GM12878 (cell line): ENCODE measurements around the gene CEP89. TPM values are rescaled to one million over a fixed set of nuclear protein-coding genes. Genes with fewer than 3 reads are reported as not detected.

ENCODE experiments used
- ATAC-seq: fragments of 200-7000 bp; cut with Tn5 transposase; 3 replicates; pipeline ENCODE4 v1.9.1; 2020; ENCODE audit warnings: mild to moderate bottlenecking, moderate library complexity
- BruUV-seq: library from RNA; stranded (reverse); fragments of 400-500 nt; replicated peaks from 2 replicates; lab custom pipeline; 2021; lab: Mats Ljungman, UMichigan
- CTCF ChIA-PET: fragments of 300-600 bp; sonication (Branson Sonifier 250); formaldehyde crosslinking; extraction: SDS; loops from one replicate; lab custom pipeline; 2021; ENCODE audit warnings: inconsistent platforms; lab: Yijun Ruan, JAX
- POLR2A ChIA-PET: fragments of 350-600 bp; formaldehyde crosslinking; extraction: SDS; loops from one replicate; lab custom pipeline; 2021; ENCODE audit warnings: inconsistent platforms; lab: Charles Lee
- RAD21 ChIA-PET: fragments of 300-600 bp; sonication (Branson Sonifier 250); formaldehyde crosslinking; loops from one replicate; lab custom pipeline; 2023; ENCODE audit warnings: antibody characterized with exemption; ENCODE audit not compliant: unreplicated experiment; lab: Charles Lee
- SMC1A ChIA-PET: fragments of 300-600 bp; sonication (Branson Sonifier 250); formaldehyde crosslinking; loops from one replicate; lab custom pipeline; 2023; ENCODE audit not compliant: unreplicated experiment, uncharacterized antibody; lab: Charles Lee
- DNase-seq: peaks from one replicate; pipeline ENCODE4 v3.0.0-alpha.2; 2011; ENCODE audit warnings: low read depth, low spot score
- FAIRE-seq: peaks from 3 replicates; lab custom pipeline; 2011; peaks lifted over from hg19 to GRCh38; lab: Jason Lieb, UNC
- H2AFZ ChIP-seq: 2 replicates; pipeline ENCODE4 v1.6.0; 2011; ENCODE audit warnings: low read depth, low read length, control low read depth; ENCODE audit not compliant: control insufficient read depth
- H3K27ac ChIP-seq: 2 replicates; pipeline ENCODE4 v1.5.1; 2011; ENCODE audit warnings: control low read depth; ENCODE audit not compliant: control insufficient read depth, insufficient read depth
- H3K27me3 ChIP-seq, 2 experiments: replicated peaks in 1 of 2; 2 replicates each; pipeline versions ENCODE4 v1.6.0 to v1.6.1; 2011; ENCODE audit warnings: low read length in 1 of 2; ENCODE audit not compliant: control insufficient read depth in 2 of 2, insufficient read depth in 2 of 2
- H3K36me3 ChIP-seq, 2 experiments: 2 replicates each; pipeline ENCODE4 v1.5.1; 2011; ENCODE audit warnings: low read length in 1 of 2; ENCODE audit not compliant: control insufficient read depth in 2 of 2, insufficient read depth in 2 of 2
- H3K4me1 ChIP-seq: 2 replicates; pipeline ENCODE4 v1.6.1; 2011; ENCODE audit warnings: mild to moderate bottlenecking, low read length, moderate library complexity, mixed read lengths; ENCODE audit not compliant: control insufficient read depth, insufficient read depth
- H3K4me2 ChIP-seq: 2 replicates; pipeline ENCODE4 v1.6.0; 2011; ENCODE audit warnings: control low read depth; ENCODE audit not compliant: control insufficient read depth, insufficient read depth
- H3K4me3 ChIP-seq: fragments of 200-600 bp; sonication (generic); 2 replicates; pipeline ENCODE4 v1.5.1; 2016
- H3K79me2 ChIP-seq: 2 replicates; pipeline ENCODE4 v1.6.0; 2011; ENCODE audit warnings: low read length; ENCODE audit not compliant: control insufficient read depth, insufficient read depth
- H3K9ac ChIP-seq: 2 replicates; pipeline ENCODE4 v1.8.0; 2011; ENCODE audit warnings: low read length, control low read depth, mixed read lengths; ENCODE audit not compliant: control insufficient read depth, insufficient read depth
- H3K9me3 ChIP-seq: replicated peaks from 3 replicates; pipeline ENCODE4 v1.5.1; 2011; ENCODE audit warnings: mild to moderate bottlenecking, low read length; ENCODE audit not compliant: control insufficient read depth, insufficient read depth
- H4K20me1 ChIP-seq: 2 replicates; pipeline ENCODE4 v1.6.0; 2011; ENCODE audit not compliant: control insufficient read depth, insufficient read depth
- FOS ChIP-seq: IDR thresholded peaks from 3 replicates; pipeline ENCODE4 v1.6.1; 2011; ENCODE audit warnings: borderline replicate concordance; ENCODE audit not compliant: insufficient read length; ENCODE audit errors: extremely low read depth
- MYB ChIP-seq: fragments of 150-350 bp; IDR thresholded peaks from 2 replicates; pipeline ENCODE4 v1.6.1; 2014; ENCODE audit warnings: mild to moderate bottlenecking, low read depth, low read length, borderline replicate concordance
- PAX8 ChIP-seq: fragments of 450-650 bp; IDR thresholded peaks from 2 replicates; pipeline ENCODE4 v1.6.1; 2017; ENCODE audit warnings: mild to moderate bottlenecking, moderate library complexity
- POLR2A ChIP-seq: IDR thresholded peaks from 2 replicates; pipeline ENCODE4 v1.6.1; 2011; ENCODE audit warnings: low read depth, mild to moderate bottlenecking, low read length
- RAD21 ChIP-seq: IDR thresholded peaks from 2 replicates; pipeline ENCODE4 v1.6.1; 2011; ENCODE audit warnings: mild to moderate bottlenecking, low read depth, low read length, moderate library complexity; ENCODE audit not compliant: insufficient read depth
- SIX5 ChIP-seq: IDR thresholded peaks from 2 replicates; pipeline ENCODE4 v1.6.1; 2011; ENCODE audit warnings: mild to moderate bottlenecking, low read depth, low read length, moderate library complexity; ENCODE audit not compliant: severe bottlenecking
- SMAD1 ChIP-seq: fragments of 450-650 bp; IDR thresholded peaks from 2 replicates; pipeline ENCODE4 v1.6.1; 2018; ENCODE audit warnings: mild to moderate bottlenecking, low read depth; ENCODE audit not compliant: partially characterized antibody
- SUZ12 ChIP-seq: fragments of 200-600 bp; sonication (generic); IDR thresholded peaks from one replicate; pipeline ENCODE4 v1.6.1; 2018; ENCODE audit warnings: antibody characterized with exemption, mild to moderate bottlenecking; ENCODE audit not compliant: unreplicated experiment
- TBL1XR1 ChIP-seq: IDR thresholded peaks from 2 replicates; pipeline ENCODE4 v1.6.1; 2012; ENCODE audit warnings: low read depth, low read length, improper control_type of control experiment
- WGBS: methylation state at CpG from one replicate; pipeline ENCODE4 v1.1.6; 2016; ENCODE audit warnings: low lambda C conversion rate; ENCODE audit not compliant: insufficient replicate concordance, insufficient coverage; ENCODE audit errors: missing lambda C conversion rate; 5-methylcytosine and 5-hydroxymethylcytosine counted together
- in situ Hi-C: fragments of 300-500 bp; cut with MboI; formaldehyde crosslinking; loops from 9 replicates; pipeline ENCODE4 v1.14.3; 2018; ENCODE audit warnings: mixed read lengths
- intact Hi-C: fragments of 100-400 bp; cut with micrococcal nuclease; formaldehyde crosslinking; loops from one replicate; pipeline ENCODE4 v1.14.2; 2022; ENCODE audit not compliant: unreplicated experiment
- polyA plus RNA-seq, 11 experiments: library from polyadenylated mRNA; depleted of rRNA in 4 of 11; unstranded in 6 of 11; stranded (reverse) in 5 of 11; fragments of >200 nt; fragmentation: Nextera tagmentation in 4 of 11; fragmentation: Illumina TruSeq in 1 of 11; extraction: Ambion mirVana in 4 of 11; extraction: Trizol in 1 of 11; gene quantifications; 1 replicate in 1 of 11; 2 replicates in 10 of 11; pipeline versions ENCODE4 v1.2.1 to v1.2.3, GENCODE V29; 2011 to 2016; ENCODE audit warnings: inconsistent platforms in 2 of 11, missing spikeins in 2 of 11, low read depth in 1 of 11
- total RNA-seq, 4 experiments: library from RNA; depleted of rRNA in 3 of 4; stranded (reverse); fragments of >200 nt in 3 of 4; fragmentation: Illumina TruSeq in 1 of 4; extraction: Trizol in 1 of 4; gene quantifications; 2 replicates each; pipeline versions ENCODE4 v1.2.1 to v1.2.3, GENCODE V29; 2013 to 2021
- TF ChIP-seq, protein P1 (sequence below): fragments of 450-650 bp; IDR thresholded peaks from 2 replicates; pipeline ENCODE4 v1.6.1; 2017; ENCODE audit warnings: mild to moderate bottlenecking, moderate library complexity
- TF ChIP-seq, protein P2 (sequence below): fragments of 450-650 bp; IDR thresholded peaks from 2 replicates; pipeline ENCODE4 v1.6.1; 2017; ENCODE audit warnings: mild to moderate bottlenecking
- TF ChIP-seq, protein P3 (sequence below): IDR thresholded peaks from 2 replicates; pipeline ENCODE4 v1.6.1; 2011; ENCODE audit warnings: low read depth, low read length, improper control_type of control experiment, borderline replicate concordance
- TF ChIP-seq, protein P4 (sequence below): IDR thresholded peaks from 2 replicates; pipeline ENCODE4 v1.6.1; 2012; ENCODE audit warnings: improper control_type of control experiment, low read depth, low read length; ENCODE audit not compliant: insufficient replicate concordance

CEP89 gene
- total and polyA plus RNA-seq, 10 of the 15 experiments (the other 5 are each of a cell fraction or from before 2014, with no cell fraction given) = 6.0 to 19.3 (median 10.2) TPM

DNA sequence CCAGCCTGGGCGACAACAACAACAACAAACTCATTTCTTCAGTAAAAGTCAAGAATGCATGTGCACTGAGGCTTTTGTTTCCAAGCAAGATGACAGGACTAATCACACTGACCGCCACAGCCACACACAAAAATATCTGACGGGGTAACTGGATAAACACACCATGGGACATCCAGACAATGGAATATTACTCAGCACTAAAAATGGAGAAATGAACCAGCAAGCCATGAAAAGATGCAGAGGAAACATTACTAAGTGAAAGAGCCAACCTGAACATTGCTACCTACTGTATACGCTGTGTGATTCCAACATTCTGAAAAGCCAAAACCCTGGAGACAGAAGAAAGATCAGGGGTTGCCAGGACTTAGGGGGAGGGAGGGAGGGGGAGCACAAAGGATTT is 37.0 kb upstream of the CEP89 start:
- H3K4me3 ChIP-seq = no peak overlapping the region
- CTCF ChIA-PET = no interaction called here
- ATAC-seq (no peak), DNase-seq (no peak), FAIRE-seq (no peak)
- SMC1A ChIA-PET = no interaction called here
- H3K36me3 ChIP-seq = no peaks in the 10 kb centered on the region
- RAD21 ChIA-PET = no interaction called here
- no peak overlapping the region for H3K27ac ChIP-seq
- no peaks in the 10 kb centered on the region for H3K4me1 ChIP-seq
- H3K79me2 ChIP-seq = no peaks in the 10 kb centered on the region
- H2AFZ ChIP-seq = no peak overlapping the region
- POLR2A ChIA-PET = no interaction called here
- intact Hi-C loops = no loop called here
- no peaks in the 10 kb centered on the region for H4K20me1 ChIP-seq
- no TSS peak for BruUV-seq
- in situ Hi-C loops = no loop called here
- H3K9me3 ChIP-seq = no peaks in the 10 kb centered on the region
- H3K9ac ChIP-seq = no peak overlapping the region
- H3K4me2 ChIP-seq = no peak overlapping the region
- H3K27me3 ChIP-seq = no peaks in the 10 kb centered on the region
- 81% methylated on average over 4 of the region's 4 CpGs for WGBS
- TF ChIP-seq FOS (no peak), SMAD1 (no peak), POLR2A (no peak), PAX8 (no peak), RAD21 (no peak), SIX5 (no peak), TBL1XR1 (no peak), SUZ12 (no peak), MYB (no peak)
- TF ChIP-seq, protein P1, sequence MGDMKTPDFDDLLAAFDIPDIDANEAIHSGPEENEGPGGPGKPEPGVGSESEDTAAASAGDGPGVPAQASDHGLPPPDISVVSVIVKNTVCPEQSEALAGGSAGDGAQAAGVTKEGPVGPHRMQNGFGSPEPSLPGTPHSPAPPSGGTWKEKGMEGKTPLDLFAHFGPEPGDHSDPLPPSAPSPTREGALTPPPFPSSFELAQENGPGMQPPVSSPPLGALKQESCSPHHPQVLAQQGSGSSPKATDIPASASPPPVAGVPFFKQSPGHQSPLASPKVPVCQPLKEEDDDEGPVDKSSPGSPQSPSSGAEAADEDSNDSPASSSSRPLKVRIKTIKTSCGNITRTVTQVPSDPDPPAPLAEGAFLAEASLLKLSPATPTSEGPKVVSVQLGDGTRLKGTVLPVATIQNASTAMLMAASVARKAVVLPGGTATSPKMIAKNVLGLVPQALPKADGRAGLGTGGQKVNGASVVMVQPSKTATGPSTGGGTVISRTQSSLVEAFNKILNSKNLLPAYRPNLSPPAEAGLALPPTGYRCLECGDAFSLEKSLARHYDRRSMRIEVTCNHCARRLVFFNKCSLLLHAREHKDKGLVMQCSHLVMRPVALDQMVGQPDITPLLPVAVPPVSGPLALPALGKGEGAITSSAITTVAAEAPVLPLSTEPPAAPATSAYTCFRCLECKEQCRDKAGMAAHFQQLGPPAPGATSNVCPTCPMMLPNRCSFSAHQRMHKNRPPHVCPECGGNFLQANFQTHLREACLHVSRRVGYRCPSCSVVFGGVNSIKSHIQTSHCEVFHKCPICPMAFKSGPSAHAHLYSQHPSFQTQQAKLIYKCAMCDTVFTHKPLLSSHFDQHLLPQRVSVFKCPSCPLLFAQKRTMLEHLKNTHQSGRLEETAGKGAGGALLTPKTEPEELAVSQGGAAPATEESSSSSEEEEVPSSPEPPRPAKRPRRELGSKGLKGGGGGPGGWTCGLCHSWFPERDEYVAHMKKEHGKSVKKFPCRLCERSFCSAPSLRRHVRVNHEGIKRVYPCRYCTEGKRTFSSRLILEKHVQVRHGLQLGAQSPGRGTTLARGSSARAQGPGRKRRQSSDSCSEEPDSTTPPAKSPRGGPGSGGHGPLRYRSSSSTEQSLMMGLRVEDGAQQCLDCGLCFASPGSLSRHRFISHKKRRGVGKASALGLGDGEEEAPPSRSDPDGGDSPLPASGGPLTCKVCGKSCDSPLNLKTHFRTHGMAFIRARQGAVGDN = no peak
- TF ChIP-seq, protein P2, sequence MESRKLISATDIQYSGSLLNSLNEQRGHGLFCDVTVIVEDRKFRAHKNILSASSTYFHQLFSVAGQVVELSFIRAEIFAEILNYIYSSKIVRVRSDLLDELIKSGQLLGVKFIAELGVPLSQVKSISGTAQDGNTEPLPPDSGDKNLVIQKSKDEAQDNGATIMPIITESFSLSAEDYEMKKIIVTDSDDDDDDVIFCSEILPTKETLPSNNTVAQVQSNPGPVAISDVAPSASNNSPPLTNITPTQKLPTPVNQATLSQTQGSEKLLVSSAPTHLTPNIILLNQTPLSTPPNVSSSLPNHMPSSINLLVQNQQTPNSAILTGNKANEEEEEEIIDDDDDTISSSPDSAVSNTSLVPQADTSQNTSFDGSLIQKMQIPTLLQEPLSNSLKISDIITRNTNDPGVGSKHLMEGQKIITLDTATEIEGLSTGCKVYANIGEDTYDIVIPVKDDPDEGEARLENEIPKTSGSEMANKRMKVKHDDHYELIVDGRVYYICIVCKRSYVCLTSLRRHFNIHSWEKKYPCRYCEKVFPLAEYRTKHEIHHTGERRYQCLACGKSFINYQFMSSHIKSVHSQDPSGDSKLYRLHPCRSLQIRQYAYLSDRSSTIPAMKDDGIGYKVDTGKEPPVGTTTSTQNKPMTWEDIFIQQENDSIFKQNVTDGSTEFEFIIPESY = no peak
- TF ChIP-seq, protein P3, sequence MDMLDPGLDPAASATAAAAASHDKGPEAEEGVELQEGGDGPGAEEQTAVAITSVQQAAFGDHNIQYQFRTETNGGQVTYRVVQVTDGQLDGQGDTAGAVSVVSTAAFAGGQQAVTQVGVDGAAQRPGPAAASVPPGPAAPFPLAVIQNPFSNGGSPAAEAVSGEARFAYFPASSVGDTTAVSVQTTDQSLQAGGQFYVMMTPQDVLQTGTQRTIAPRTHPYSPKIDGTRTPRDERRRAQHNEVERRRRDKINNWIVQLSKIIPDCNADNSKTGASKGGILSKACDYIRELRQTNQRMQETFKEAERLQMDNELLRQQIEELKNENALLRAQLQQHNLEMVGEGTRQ = no peak
- TF ChIP-seq, protein P4, sequence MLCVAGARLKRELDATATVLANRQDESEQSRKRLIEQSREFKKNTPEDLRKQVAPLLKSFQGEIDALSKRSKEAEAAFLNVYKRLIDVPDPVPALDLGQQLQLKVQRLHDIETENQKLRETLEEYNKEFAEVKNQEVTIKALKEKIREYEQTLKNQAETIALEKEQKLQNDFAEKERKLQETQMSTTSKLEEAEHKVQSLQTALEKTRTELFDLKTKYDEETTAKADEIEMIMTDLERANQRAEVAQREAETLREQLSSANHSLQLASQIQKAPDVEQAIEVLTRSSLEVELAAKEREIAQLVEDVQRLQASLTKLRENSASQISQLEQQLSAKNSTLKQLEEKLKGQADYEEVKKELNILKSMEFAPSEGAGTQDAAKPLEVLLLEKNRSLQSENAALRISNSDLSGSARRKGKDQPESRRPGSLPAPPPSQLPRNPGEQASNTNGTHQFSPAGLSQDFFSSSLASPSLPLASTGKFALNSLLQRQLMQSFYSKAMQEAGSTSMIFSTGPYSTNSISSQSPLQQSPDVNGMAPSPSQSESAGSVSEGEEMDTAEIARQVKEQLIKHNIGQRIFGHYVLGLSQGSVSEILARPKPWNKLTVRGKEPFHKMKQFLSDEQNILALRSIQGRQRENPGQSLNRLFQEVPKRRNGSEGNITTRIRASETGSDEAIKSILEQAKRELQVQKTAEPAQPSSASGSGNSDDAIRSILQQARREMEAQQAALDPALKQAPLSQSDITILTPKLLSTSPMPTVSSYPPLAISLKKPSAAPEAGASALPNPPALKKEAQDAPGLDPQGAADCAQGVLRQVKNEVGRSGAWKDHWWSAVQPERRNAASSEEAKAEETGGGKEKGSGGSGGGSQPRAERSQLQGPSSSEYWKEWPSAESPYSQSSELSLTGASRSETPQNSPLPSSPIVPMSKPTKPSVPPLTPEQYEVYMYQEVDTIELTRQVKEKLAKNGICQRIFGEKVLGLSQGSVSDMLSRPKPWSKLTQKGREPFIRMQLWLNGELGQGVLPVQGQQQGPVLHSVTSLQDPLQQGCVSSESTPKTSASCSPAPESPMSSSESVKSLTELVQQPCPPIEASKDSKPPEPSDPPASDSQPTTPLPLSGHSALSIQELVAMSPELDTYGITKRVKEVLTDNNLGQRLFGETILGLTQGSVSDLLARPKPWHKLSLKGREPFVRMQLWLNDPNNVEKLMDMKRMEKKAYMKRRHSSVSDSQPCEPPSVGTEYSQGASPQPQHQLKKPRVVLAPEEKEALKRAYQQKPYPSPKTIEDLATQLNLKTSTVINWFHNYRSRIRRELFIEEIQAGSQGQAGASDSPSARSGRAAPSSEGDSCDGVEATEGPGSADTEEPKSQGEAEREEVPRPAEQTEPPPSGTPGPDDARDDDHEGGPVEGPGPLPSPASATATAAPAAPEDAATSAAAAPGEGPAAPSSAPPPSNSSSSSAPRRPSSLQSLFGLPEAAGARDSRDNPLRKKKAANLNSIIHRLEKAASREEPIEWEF = no peak
